Right lobe of liver (tissue), 6 donors: ENCODE measurements around the gene PGBD2. TPM values are rescaled to one million over a fixed set of nuclear protein-coding genes. Genes with fewer than 3 reads are reported as not detected.
"Not testable (repeated sequence)": the region's sequence is repeated elsewhere in the genome, so short reads cannot be mapped to it uniquely, and the experiment has no call there.

ENCODE experiments used
- ATAC-seq, 4 donors: fragments of 200-7000 bp; cut with Tn5 transposase; one replicate each; pipeline ENCODE4 v1.9.1; 2020; ENCODE audit warnings: mild to moderate bottlenecking in 4 of 4, moderate library complexity in 4 of 4
- DNase-seq, 3 donors: peaks; one replicate each; pipeline ENCODE4 v3.0.0-alpha.2; 2020
- H3K27ac ChIP-seq, 3 donors: fragments of 200-600 bp; one replicate each; pipeline ENCODE4 v1.8.0; 2022
- H3K27me3 ChIP-seq, 2 donors: fragments of 200-600 bp; one replicate each; pipeline ENCODE4 v1.8.0; 2022
- H3K36me3 ChIP-seq, 4 donors: fragments of 200-600 bp; sonication (generic) in 1 of 4; one replicate each; pipeline versions ENCODE4 v1.5.1 to v1.8.0; 2017 to 2022; ENCODE audit warnings: control low read depth in 1 of 4
- H3K4me1 ChIP-seq, 4 donors: fragments of 200-600 bp; sonication (generic) in 1 of 4; one replicate each; pipeline versions ENCODE4 v1.5.1 to v1.8.0; 2017 to 2022; ENCODE audit warnings: control low read depth in 1 of 4
- H3K4me3 ChIP-seq, 3 donors: fragments of 200-600 bp; one replicate each; pipeline ENCODE4 v1.8.0; 2022
- H3K9me3 ChIP-seq, 4 donors: fragments of 200-600 bp; sonication (generic) in 1 of 4; one replicate each; pipeline versions ENCODE4 v1.5.1 to v1.8.0; 2017 to 2022; ENCODE audit warnings: control low read depth in 1 of 4
- WGBS: methylation state at CpG from one replicate; pipeline ENCODE4 v1.1.6; 2018; ENCODE audit warnings: low coverage, low lambda C conversion rate; ENCODE audit not compliant: insufficient coverage; ENCODE audit errors: missing lambda C conversion rate; 5-methylcytosine and 5-hydroxymethylcytosine counted together
- intact Hi-C, 2 donors: fragments of 100-400 bp; cut with DNase I; formaldehyde crosslinking; loops; one replicate each; pipeline versions ENCODE4 v1.11.2 to v1.14.1; 2022
- small RNA-seq, 2 experiments: library from RNA; depleted of rRNA; stranded (forward); fragments of <200 nt; gene quantifications; one replicate each; pipeline ENCODE3, GENCODE V24; 2016
- total RNA-seq, 6 experiments: library from RNA; depleted of rRNA in 2 of 6; stranded (reverse); fragments of >200 nt in 2 of 6; fragmentation: NEBNext Ultra II Directional in 3 of 6; extraction: Animal tissue kit (Norgen Biotek cat#: 25700) in 3 of 6; gene quantifications; one replicate each; pipeline versions ENCODE4 v1.1.0 to v1.2.4, GENCODE V29; 2016 to 2023
- donor health status: DM: no; HTN: yes; CAD: no.
- donor health status: DM: no; HTN: no; CAD: no.
- donor health status: DM: no; HTN: no; CAD: no.
- donor health status: DM: no; HTN: yes; CAD: no.
- donor health status: DM: no; HTN: yes; CAD: no.

The PGBD2 gene
- total RNA-seq, 6 experiments from 2014 or later, result 2.5 to 4.1 (median 4.0) TPM

- H3K27me3 ChIP-seq, H3K4me3 ChIP-seq, H3K4me1 ChIP-seq, DNase-seq, H3K9me3 ChIP-seq, intact Hi-C loops, ATAC-seq, H3K36me3 ChIP-seq, H3K27ac ChIP-seq: not testable (repeated sequence)
- 77% methylated on average over 22 of the region's 33 CpGs for WGBS
Measured at GRCh38 chr1:248945000-248945423, 39.0 kb downstream of the PGBD2 start.

- DNase-seq (peak in 2 of 3 donors; percentile 55 to 66), ATAC-seq (peak; percentile 51 to 80 (median 59))
- intact Hi-C loops, H3K9me3 ChIP-seq, H3K4me3 ChIP-seq, H3K4me1 ChIP-seq, H3K27me3 ChIP-seq, H3K27ac ChIP-seq, H3K36me3 ChIP-seq: not testable (repeated sequence)
- WGBS, result 82% methylated on average over 13 of the region's 13 CpGs
Measured at GRCh38 chr1:248945453-248945852, 39.4 kb downstream of the PGBD2 start.

GRCh38 chr1:248945856-248946416, 39.9 kb downstream of the PGBD2 start:
- not testable (repeated sequence) for H3K36me3 ChIP-seq

More at GRCh38 chr1:248945856-248946416, 39.9 kb downstream of the PGBD2 start:
- peak in 2 of 4 donors; percentile 37 to 68 for ATAC-seq
- H3K9me3 ChIP-seq, H3K27ac ChIP-seq, intact Hi-C loops, H3K4me3 ChIP-seq, H3K27me3 ChIP-seq, H3K4me1 ChIP-seq, DNase-seq: not testable (repeated sequence)

Small RNAs within 50 kb of the gene (small RNA-seq; reads per million reads assigned to genes)
- 0 reads per million in 2 experiments for gene RNU6-1205P

Other genes with a start within 250 kb of the PGBD2 start
- not detected for gene OR14I1, start 203.5 kb upstream of the PGBD2 start, total RNA-seq
- gene LYPD8, start 150.5 kb upstream of the PGBD2 start, total RNA-seq, result not detected
- gene SH3BP5L, start 80.3 kb upstream of the PGBD2 start, total RNA-seq, result 10 to 100 TPM in 5 of 6 experiments, 1 to 10 TPM in 1; 9.8 to 13.1 (median 12.4) TPM
- gene ZNF672, start 68.0 kb upstream of the PGBD2 start, total RNA-seq, result 10 to 100 TPM; 16.9 to 24.3 (median 19.4) TPM
- gene ZNF692, start 47.1 kb upstream of the PGBD2 start, total RNA-seq, result 10 to 100 TPM; 12.2 to 18.3 (median 16.7) TPM